ENCODE results near the gene FBXL17. TPM values are rescaled to one million over a fixed set of nuclear protein-coding genes. Genes with fewer than 3 reads are reported as not detected.
"Not testable (repeated sequence)": the region's sequence is repeated elsewhere in the genome, so short reads cannot be mapped to it uniquely, and the experiment has no call there.

Gene FBXL17
- total RNA-seq, 4 donors from 2014 or later = 14.4 to 22.0 (median 16.6) TPM

DNA sequence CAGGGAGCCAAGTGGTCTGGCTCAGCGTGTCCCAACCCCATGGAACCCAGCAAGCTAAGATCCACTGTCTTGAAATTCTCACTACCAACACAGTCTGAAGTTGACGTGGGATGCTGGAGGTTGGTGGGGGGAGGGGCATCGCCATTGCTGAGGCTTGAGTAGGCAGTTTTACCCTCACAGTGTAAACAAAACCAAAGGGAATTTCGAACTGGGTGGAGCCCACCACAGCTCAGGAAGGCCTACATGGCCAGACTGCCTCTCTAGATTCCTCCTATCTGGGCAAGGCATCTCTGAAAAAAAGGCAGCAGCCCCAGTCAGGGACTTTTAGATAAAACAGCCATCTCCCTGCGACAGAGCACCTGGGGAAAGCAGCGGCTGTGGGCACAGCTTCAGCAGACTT lies 17.1 kb upstream of the FBXL17 start:
- 76% methylated on average over 6 of the region's 6 CpGs for WGBS
- DNase-seq (ENCODE audit: extremely low spot score) = no peak
- H3K4me1 ChIP-seq = no peaks in the 10 kb centered on the region

DNA sequence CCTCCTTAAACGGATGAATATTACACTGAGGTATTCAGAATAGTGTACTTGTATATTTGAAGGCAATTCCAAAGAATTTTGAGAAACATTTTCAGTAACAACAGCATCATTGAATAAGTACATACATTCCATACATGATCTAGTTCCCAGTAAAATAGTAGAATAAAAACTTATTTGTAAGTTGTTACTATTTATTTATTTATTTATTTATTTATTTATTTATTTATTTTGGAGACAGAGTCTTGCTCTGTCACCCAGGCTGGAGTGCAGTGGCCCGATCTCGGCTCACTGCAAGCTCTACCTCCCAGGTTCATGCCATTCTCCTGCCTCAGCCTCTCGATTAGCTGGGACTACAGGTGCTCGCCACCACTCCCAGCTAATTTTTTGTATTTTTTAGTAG lies 14.9 kb upstream of the FBXL17 start:
- not testable (repeated sequence) for H3K9me3 ChIP-seq; DNase-seq (ENCODE audit: extremely low spot score)

More for the DNA sequence above, 17.1 kb upstream of the FBXL17 start:
- Histone ChIP-seq H3K27me3 (peaks cover 0 to 18% (median 4%) of the 10 kb centered on the region in 4 donors), H3K27ac (replicated peaks in 1 of 4) (no peak overlapping the region), H3K4me3 (no peak overlapping the region), H3K9me3 (no peaks in the 10 kb centered on the region), H3K36me3 (no peaks in the 10 kb centered on the region)
- intact Hi-C loops (cut with DNase I) = no loop called here
- TF ChIP-seq POLR2A (IDR thresholded peaks at IDR 0.05; ENCODE audit: low read depth) = no peak
- TF ChIP-seq, protein P1, sequence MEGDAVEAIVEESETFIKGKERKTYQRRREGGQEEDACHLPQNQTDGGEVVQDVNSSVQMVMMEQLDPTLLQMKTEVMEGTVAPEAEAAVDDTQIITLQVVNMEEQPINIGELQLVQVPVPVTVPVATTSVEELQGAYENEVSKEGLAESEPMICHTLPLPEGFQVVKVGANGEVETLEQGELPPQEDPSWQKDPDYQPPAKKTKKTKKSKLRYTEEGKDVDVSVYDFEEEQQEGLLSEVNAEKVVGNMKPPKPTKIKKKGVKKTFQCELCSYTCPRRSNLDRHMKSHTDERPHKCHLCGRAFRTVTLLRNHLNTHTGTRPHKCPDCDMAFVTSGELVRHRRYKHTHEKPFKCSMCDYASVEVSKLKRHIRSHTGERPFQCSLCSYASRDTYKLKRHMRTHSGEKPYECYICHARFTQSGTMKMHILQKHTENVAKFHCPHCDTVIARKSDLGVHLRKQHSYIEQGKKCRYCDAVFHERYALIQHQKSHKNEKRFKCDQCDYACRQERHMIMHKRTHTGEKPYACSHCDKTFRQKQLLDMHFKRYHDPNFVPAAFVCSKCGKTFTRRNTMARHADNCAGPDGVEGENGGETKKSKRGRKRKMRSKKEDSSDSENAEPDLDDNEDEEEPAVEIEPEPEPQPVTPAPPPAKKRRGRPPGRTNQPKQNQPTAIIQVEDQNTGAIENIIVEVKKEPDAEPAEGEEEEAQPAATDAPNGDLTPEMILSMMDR (IDR thresholded peaks at IDR 0.05) = no peak
- TF ChIP-seq EP300 (IDR thresholded peaks at IDR 0.05) = no peak
- no peak for TF ChIP-seq POLR2AphosphoS5 (IDR thresholded peaks at IDR 0.05)

DNA sequence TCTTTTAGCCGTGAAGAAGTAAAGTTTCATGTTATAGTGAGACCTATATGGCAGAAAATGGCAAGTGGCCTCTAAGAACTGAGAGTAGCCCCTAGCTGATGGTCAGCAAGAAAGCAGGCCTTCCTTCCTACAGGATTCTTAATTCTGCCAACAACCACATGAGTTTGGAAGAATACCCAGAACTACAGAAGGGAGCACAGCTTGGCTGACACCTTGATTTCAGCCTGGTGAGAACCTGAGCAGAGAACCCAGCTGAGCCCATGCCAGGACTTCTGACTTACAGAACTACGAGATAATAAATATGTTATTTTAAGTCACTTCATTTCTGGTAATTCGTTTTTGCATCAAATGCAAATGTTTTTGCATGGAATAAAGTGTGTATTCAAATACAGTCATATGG lies 5.9 kb upstream of the FBXL17 start:
- 81% methylated on average over 3 of the region's 3 CpGs for WGBS
- H3K4me3 ChIP-seq = no peak overlapping the region
- no peak for DNase-seq (ENCODE audit: extremely low spot score)

More for the DNA sequence above, 14.9 kb upstream of the FBXL17 start:
- intact Hi-C loops (cut with DNase I); H3K36me3 ChIP-seq; H3K4me3 ChIP-seq; H3K27ac ChIP-seq (replicated peaks in 1 of 4); H3K4me1 ChIP-seq: not testable (repeated sequence)
- WGBS = 94% methylated on average over 5 of the region's 5 CpGs
- peaks cover 0 to 18% (median 4%) of the 10 kb centered on the region in 4 donors for H3K27me3 ChIP-seq

DNA sequence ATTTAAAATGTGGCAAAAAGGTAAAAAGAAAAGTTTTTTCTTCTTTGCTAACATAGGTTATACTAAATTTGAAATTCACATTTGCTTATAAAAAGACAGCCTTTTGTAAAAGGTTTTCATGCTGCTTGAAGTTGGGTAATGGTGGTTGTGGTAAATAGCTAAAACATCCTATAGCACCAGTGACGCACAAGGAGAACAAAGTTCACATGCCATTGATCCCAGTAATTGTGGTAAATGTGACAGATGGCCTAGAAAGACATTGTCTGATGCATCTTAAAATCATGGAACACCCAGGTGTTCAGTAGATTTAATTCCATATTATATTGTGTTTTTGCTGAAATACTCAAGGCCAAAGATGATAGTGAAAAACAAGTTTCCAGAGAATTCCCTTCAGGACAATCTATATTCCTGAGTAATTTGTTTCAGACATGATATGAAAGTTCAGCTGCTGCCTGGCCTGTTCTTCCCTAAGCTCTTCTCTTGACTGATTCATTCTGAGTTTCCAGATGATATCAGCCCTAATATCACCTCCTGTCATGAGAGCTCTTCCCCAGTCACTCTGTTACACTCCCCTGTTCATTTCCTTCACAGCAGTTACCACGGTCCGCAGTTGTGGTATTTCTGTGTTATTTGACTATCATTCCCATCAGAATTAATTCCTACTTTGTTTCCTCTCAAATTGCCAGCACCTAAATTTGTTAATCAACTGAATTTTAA lies 4.6 kb upstream of the FBXL17 start:
- peaks cover 6 to 11% (median 7%) of the 10 kb centered on the region in 4 donors for H3K4me1 ChIP-seq
- intact Hi-C loops (cut with DNase I) = no loop called here
- TF ChIP-seq POLR2A (IDR thresholded peaks at IDR 0.05; ENCODE audit: low read depth) (no peak), POLR2AphosphoS5 (IDR thresholded peaks at IDR 0.05) (no peak), EP300 (IDR thresholded peaks at IDR 0.05) (no peak)
- TF ChIP-seq, protein P1 (IDR thresholded peaks at IDR 0.05) = no peak
- H3K27ac ChIP-seq (replicated peaks in 1 of 4) = no peak overlapping the region
- WGBS = 75% methylated on average over 3 of the region's 3 CpGs
- no peaks in the 10 kb centered on the region for H3K36me3 ChIP-seq
- H3K27me3 ChIP-seq = no peaks in the 10 kb centered on the region
- H3K4me3 ChIP-seq = no peak overlapping the region
- no peak for DNase-seq (ENCODE audit: extremely low spot score)
- no peaks in the 10 kb centered on the region for H3K9me3 ChIP-seq

More for the DNA sequence above, 5.9 kb upstream of the FBXL17 start:
- H3K4me1 ChIP-seq = peaks cover 5 to 8% (median 6%) of the 10 kb centered on the region in 4 donors
- intact Hi-C loops (cut with DNase I) = no loop called here
- H3K27me3 ChIP-seq = no peaks in the 10 kb centered on the region
- no peak for TF ChIP-seq POLR2A (IDR thresholded peaks at IDR 0.05; ENCODE audit: low read depth)
- no peak for TF ChIP-seq EP300 (IDR thresholded peaks at IDR 0.05)
- no peak overlapping the region for H3K27ac ChIP-seq (replicated peaks in 1 of 4)
- no peaks in the 10 kb centered on the region for H3K9me3 ChIP-seq
- no peaks in the 10 kb centered on the region for H3K36me3 ChIP-seq

DNA sequence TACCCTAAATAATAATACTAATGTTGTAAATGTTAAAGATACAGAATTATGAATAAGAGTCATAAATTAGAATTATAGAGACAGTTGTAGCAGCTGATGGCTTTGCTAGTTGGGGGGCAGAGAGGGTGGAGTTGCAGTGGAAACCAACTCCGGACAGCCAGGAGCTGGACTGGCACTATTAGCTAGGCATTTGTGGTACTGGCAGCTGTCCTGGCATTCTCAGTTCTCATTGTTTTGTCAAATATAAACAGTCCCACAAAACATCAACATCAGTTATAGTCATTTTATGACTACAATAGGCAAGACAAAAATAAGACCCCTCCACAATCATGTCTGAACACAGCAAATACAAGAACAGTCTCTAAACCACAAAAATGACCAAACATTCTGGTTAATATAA lies 2.8 kb upstream of the FBXL17 start:
- H3K4me1 ChIP-seq = peaks cover 11 to 17% (median 14%) of the 10 kb centered on the region in 4 donors
- TF ChIP-seq POLR2AphosphoS5 (IDR thresholded peaks at IDR 0.05) (no peak), POLR2A (IDR thresholded peaks at IDR 0.05; ENCODE audit: low read depth) (no peak), EP300 (IDR thresholded peaks at IDR 0.05) (no peak)
- TF ChIP-seq, protein P1 (IDR thresholded peaks at IDR 0.05) = no peak
- H3K4me3 ChIP-seq = no peak overlapping the region
- no peak overlapping the region for H3K27ac ChIP-seq (replicated peaks in 1 of 4)
- H3K27me3 ChIP-seq = no peaks in the 10 kb centered on the region
- H3K36me3 ChIP-seq = no peaks in the 10 kb centered on the region
- intact Hi-C loops (cut with DNase I) = no loop called here
- DNase-seq (ENCODE audit: extremely low spot score) = no peak
- no peaks in the 10 kb centered on the region for H3K9me3 ChIP-seq
- 85% methylated on average over 1 of the region's 1 CpG for WGBS

Data from esophagus muscularis mucosa (tissue), 4 donors.